ENCODE data around the gene CLEC2B. TPM values are rescaled to one million over a fixed set of nuclear protein-coding genes. Genes with fewer than 3 reads are reported as not detected.

The CLEC2B gene
- total RNA-seq, 1 donor from 2014 or later, result not detected

DNA sequence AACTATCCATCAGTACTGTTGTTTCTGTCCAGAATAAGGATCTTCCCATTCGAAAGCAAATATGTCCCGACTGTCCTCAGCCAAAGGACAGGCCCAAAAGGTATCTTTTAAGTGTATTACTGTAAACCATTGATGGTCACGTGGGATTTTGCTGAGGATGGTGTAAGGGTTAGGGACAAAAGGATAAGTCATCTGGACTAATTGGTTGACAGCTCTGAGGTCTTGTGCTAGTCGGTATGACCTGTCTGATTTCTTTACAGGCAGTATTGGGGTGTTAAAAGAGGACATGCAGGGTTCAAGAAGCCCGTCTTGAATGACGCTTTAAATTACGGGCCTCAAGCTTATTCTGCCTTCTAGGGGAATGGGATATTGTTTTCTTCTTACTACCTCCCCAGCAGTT lies 38.6 kb upstream of the CLEC2B start:
- Mint-ChIP-seq H3K36me3 (ENCODE audit: unreplicated experiment) (peaks cover 10% of the 10 kb centered on the region), H3K4me3 (ENCODE audit: unreplicated experiment) (no peak overlapping the region)

DNA sequence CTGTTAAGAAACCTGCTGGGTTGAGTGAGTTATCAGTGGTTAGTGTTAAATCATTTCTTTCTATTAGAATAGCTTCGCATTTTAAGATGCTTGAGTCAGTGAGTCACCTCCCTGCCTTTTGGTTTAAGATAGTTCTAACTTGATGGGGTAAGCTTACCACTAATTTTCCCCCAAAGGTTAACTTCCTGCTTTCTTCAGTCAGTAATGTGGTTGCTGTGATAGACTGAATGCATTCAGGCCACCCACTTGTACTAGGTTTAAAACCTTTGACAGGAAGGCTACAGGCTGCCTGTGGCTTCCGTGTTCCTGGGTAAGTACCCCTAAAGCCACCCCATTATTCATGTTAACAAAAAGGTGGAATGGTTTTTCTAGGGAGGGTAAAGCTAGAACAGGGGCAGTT lies 37.7 kb upstream of the CLEC2B start:
- Mint-ChIP-seq H3K36me3 (ENCODE audit: unreplicated experiment) (peaks cover 10% of the 10 kb centered on the region), H3K9me3 (ENCODE audit: unreplicated experiment) (peaks cover 5% of the 10 kb centered on the region), H3K4me1 (ENCODE audit: low read depth, unreplicated experiment) (no peaks in the 10 kb centered on the region), H3K27ac (ENCODE audit: unreplicated experiment) (no peak overlapping the region), H3K27me3 (ENCODE audit: unreplicated experiment) (peaks cover 1% of the 10 kb centered on the region), H3K4me3 (ENCODE audit: unreplicated experiment) (no peak overlapping the region)
- TF ChIP-seq, protein P1, sequence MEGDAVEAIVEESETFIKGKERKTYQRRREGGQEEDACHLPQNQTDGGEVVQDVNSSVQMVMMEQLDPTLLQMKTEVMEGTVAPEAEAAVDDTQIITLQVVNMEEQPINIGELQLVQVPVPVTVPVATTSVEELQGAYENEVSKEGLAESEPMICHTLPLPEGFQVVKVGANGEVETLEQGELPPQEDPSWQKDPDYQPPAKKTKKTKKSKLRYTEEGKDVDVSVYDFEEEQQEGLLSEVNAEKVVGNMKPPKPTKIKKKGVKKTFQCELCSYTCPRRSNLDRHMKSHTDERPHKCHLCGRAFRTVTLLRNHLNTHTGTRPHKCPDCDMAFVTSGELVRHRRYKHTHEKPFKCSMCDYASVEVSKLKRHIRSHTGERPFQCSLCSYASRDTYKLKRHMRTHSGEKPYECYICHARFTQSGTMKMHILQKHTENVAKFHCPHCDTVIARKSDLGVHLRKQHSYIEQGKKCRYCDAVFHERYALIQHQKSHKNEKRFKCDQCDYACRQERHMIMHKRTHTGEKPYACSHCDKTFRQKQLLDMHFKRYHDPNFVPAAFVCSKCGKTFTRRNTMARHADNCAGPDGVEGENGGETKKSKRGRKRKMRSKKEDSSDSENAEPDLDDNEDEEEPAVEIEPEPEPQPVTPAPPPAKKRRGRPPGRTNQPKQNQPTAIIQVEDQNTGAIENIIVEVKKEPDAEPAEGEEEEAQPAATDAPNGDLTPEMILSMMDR (IDR thresholded peaks at IDR 0.05; ENCODE audit: partially characterized antibody, unreplicated experiment), result no peak
- no peak for DNase-seq

More for the DNA sequence above, 38.6 kb upstream of the CLEC2B start:
- H3K27me3 Mint-ChIP-seq (ENCODE audit: unreplicated experiment), result peaks cover 1% of the 10 kb centered on the region
- no peak for DNase-seq
- TF ChIP-seq, protein P1 (IDR thresholded peaks at IDR 0.05; ENCODE audit: partially characterized antibody, unreplicated experiment), result no peak
- H3K27ac Mint-ChIP-seq (ENCODE audit: unreplicated experiment), result no peak overlapping the region
- H3K4me1 Mint-ChIP-seq (ENCODE audit: low read depth, unreplicated experiment), result no peaks in the 10 kb centered on the region
- H3K9me3 Mint-ChIP-seq (ENCODE audit: unreplicated experiment), result peaks cover 5% of the 10 kb centered on the region

GRCh38 chr12:9902539-9903228 lies 33.5 kb upstream of the CLEC2B start:
- no peak for DNase-seq
- Mint-ChIP-seq H3K4me3 (ENCODE audit: unreplicated experiment) (no peak overlapping the region), H3K9me3 (ENCODE audit: unreplicated experiment) (no peaks in the 10 kb centered on the region), H3K4me1 (ENCODE audit: low read depth, unreplicated experiment) (no peaks in the 10 kb centered on the region), H3K36me3 (ENCODE audit: unreplicated experiment) (no peaks in the 10 kb centered on the region), H3K27me3 (ENCODE audit: unreplicated experiment) (no peaks in the 10 kb centered on the region), H3K27ac (ENCODE audit: unreplicated experiment) (no peak overlapping the region)
- TF ChIP-seq, protein P1 (IDR thresholded peaks at IDR 0.05; ENCODE audit: partially characterized antibody, unreplicated experiment), result no peak

DNA sequence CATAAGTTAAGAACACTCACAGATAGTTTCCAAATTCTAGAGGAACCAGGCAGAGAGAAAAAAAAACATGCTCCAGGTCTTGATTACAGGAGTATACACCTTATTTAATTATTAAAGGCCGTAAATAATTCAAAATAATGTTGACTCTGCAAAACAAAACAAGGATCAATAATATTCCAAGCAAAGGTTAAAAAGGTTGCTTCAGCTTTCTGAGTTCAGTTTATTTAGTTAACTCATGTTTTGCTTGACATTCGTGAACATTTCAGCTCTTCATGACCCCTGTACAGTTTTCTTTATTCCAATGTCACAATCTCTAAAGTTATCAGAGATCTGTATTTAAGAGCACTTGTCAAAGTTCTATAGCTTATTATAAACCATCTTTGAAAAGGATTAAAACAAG lies 31.8 kb upstream of the CLEC2B start:
- Mint-ChIP-seq H3K4me1 (ENCODE audit: low read depth, unreplicated experiment) (no peaks in the 10 kb centered on the region), H3K27ac (ENCODE audit: unreplicated experiment) (no peak overlapping the region), H3K9me3 (ENCODE audit: unreplicated experiment) (no peaks in the 10 kb centered on the region), H3K36me3 (ENCODE audit: unreplicated experiment) (no peaks in the 10 kb centered on the region), H3K27me3 (ENCODE audit: unreplicated experiment) (no peaks in the 10 kb centered on the region), H3K4me3 (ENCODE audit: unreplicated experiment) (no peak overlapping the region)
- DNase-seq, result no peak
- TF ChIP-seq, protein P1 (IDR thresholded peaks at IDR 0.05; ENCODE audit: partially characterized antibody, unreplicated experiment), result no peak

- no peaks in the 10 kb centered on the region for H3K36me3 Mint-ChIP-seq (ENCODE audit: unreplicated experiment)
- H3K4me1 Mint-ChIP-seq (ENCODE audit: low read depth, unreplicated experiment), result no peaks in the 10 kb centered on the region
- no peak for DNase-seq
- H3K9me3 Mint-ChIP-seq (ENCODE audit: unreplicated experiment), result no peaks in the 10 kb centered on the region
- H3K27me3 Mint-ChIP-seq (ENCODE audit: unreplicated experiment), result no peaks in the 10 kb centered on the region
- H3K27ac Mint-ChIP-seq (ENCODE audit: unreplicated experiment), result no peak overlapping the region
- H3K4me3 Mint-ChIP-seq (ENCODE audit: unreplicated experiment), result no peak overlapping the region
- TF ChIP-seq, protein P1 (IDR thresholded peaks at IDR 0.05; ENCODE audit: partially characterized antibody, unreplicated experiment), result no peak
Observed at GRCh38 chr12:9899209-9899608, 30.1 kb upstream of the CLEC2B start.

Measured in glutamatergic neuron (in vitro differentiated cells).